HG02970 (cell line): ENCODE results near the gene STX18.
"Not testable (repeated sequence)": the region's sequence is repeated elsewhere in the genome, so short reads cannot be mapped to it uniquely, and the experiment has no call there.

Experiments
- ATAC-seq: cut with Tn5 transposase; IDR thresholded peaks from one replicate; pipeline ENCODE4 v1.9.1; 2021; ENCODE audit warnings: mild to moderate bottlenecking, moderate library complexity, moderate number of reproducible peaks; ENCODE audit not compliant: unreplicated experiment, low FRiP score

Gene STX18

DNA sequence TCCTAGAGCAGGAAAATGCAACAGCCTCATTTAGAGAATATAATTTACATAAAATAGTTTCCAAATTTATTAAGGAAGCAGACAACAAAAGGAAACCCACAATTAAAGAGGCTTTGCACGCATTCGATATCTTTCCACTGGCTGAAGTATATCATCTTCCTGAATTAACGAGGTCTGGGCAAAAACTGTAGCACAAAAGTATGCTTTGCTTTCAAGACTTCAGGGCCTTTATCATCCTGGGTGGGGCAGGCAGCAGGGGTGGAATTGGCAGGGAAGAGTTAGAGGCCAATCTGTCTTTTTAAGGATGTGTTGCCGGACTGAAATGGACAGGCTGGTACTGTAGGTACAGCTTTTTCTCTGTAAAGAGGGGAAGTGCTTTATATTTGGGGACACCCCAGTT is 17.0 kb upstream of the STX18 start:
- ATAC-seq = no peak

DNA sequence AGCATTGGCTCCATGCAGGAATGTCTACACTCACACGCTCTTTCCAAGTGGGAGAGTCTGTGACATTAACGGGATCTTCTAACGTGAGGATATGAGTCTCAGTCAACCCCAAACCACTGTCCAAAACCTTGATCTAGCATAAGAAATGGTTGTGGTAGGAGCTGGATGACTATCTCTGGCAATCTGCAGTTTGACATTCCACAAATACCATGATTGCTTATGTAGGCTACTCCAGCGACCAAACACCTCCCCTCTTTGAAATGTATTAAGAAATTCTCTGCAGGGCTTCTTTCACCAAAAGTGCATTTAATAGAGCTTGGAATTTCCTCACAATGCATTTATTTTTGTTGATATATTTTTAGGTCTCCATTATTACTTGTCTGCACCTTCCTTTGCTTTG is 14.1 kb upstream of the STX18 start:
- ATAC-seq = no peak

DNA sequence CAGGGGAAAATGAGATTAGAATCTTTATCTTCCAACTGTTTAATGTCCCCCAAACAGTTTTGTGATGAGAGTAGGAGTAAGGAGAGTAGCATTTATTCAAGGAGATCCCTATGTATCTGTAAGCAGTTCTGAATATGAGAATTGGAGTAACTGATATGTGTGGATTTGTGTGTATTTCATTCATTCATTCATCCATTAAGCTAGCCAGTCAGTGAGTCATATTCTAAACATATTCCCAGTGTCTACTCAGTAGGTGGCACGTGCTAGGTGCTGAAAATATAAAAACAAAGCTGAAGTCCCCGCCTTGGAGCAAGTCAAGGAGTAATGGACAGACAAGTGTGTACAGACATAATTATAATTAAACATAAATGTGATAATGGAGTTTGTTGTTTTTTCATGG is 12.4 kb upstream of the STX18 start:
- ATAC-seq = no peak

- not testable (repeated sequence) for ATAC-seq
These were observed 10.2 kb upstream of the STX18 start for GRCh38 chr4:4552042-4552441.

DNA sequence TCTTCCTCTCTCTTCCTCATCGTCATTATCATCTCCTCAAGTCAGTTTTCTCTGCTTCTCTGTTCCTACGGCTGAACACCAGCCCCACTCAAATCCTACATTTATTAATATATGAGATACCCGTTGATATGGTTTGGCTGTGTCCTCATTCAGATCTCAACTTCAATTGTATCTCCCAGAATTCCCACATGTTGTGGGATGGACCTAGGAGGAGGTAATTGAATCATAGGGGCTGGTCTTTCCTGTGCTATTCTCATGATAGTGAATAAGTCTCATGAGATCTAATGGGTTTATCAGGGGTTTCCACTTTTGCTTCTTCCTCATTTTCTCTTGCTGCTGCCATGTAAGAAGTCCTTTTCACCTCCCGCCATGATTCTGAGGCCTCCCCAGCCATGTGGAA is 8.3 kb upstream of the STX18 start:
- ATAC-seq = not testable (repeated sequence)

DNA sequence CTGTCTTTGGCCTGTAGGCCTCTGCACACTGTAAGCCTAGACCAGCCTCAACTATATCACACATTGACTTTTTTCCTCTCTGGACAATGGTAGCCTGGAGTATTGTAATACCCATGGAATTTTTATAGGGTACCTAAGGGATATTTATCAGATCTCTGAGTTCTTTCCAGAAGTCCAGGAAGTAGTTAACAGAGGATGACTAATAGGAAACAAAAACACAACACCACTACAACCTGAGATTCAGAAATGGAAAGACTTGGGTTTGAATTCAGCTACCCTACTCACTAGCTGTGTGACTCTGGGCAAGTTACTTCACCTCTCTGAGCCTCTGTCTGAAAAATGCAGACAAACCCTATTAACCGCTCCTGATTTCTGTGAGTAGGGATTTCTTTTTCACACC is 7.7 kb upstream of the STX18 start:
- no peak for ATAC-seq

- no peak for ATAC-seq
These were observed 1.1 kb upstream of the STX18 start for GRCh38 chr4:4542774-4543485.

DNA sequence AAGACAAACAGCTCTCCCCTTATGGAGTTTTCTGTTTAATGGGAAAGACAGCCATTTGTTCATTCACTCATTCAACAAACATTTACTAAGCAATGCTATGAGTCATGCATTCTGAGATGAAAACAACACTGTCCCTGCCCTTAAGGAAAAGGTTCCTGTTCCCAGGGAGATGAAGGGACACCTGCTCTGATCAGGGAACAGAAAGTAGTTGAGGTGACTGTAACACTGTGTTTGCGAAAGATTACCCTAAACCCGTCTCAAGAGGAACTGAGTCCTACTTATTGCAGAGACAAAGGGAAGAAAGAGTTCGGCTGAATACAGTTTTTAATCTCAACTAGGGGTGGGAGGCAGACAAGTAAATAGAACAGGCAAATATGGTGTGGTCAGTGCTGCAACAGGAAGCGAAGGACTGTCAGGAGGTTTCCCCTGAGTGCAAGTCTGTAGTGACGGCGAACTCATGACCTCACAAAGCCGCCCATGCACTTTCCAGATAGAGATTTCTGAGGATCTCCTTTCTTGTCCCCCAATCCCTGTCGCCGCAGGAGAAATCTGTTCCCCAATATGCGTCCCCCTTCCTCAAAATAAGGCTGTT is 712 bp downstream of the STX18 start:
- ATAC-seq = no peak

DNA sequence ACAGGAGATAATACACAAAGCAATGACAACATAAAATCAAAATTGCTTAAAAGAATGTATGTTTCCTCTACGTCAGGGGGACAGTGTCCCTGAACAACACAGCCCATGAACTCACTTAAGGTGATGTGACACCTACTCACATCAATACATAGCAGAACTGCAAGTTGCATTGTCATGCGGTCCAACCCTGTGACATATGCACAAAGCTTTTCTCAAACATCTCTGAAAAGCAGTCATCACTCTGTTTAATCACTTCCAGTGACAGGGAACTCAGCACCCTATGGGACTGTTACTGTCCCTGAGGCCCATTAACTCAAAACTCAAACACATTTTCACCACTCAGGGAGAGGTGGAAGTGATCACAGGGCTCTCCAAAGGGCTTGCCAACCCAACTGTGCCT is 2.4 kb downstream of the STX18 start:
- no peak for ATAC-seq

- ATAC-seq = no peak
These were observed 6.3 kb downstream of the STX18 start for GRCh38 chr4:4535590-4535989.

GRCh38 chr4:4534515-4535145 is 7.2 kb downstream of the STX18 start:
- ATAC-seq = no peak

DNA sequence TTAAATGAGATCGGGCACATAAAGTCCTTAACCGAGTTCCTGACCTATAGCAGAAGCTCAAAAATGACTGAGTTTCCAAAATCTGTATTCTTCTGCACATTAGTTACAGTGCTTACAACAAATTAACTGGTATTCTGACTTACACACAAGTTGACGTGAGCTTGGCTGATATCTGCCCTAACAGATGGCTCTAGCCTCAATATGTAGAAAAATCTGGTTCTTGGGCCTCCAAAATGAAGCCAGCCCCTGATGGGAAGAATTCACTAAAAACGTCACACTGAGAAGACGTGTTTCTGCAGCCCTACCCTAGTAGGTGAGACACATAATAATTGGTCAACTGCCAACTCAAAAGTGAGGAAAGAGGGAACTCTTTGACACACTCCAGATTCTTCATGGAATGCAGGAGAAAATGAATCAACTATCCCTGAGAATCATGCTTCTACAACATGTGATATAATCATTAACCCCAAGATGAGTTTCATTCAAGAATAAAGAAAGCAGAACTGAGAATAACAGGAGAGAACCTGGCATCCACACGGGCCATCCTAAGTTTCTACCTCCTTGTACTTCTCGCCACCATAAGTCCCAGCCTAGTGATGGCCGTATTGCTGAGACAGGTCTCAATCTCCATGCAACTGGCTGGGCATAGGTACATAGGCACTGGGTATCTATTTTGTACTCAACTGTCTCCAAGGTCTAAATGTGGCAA is 8.2 kb downstream of the STX18 start:
- no peak for ATAC-seq

DNA sequence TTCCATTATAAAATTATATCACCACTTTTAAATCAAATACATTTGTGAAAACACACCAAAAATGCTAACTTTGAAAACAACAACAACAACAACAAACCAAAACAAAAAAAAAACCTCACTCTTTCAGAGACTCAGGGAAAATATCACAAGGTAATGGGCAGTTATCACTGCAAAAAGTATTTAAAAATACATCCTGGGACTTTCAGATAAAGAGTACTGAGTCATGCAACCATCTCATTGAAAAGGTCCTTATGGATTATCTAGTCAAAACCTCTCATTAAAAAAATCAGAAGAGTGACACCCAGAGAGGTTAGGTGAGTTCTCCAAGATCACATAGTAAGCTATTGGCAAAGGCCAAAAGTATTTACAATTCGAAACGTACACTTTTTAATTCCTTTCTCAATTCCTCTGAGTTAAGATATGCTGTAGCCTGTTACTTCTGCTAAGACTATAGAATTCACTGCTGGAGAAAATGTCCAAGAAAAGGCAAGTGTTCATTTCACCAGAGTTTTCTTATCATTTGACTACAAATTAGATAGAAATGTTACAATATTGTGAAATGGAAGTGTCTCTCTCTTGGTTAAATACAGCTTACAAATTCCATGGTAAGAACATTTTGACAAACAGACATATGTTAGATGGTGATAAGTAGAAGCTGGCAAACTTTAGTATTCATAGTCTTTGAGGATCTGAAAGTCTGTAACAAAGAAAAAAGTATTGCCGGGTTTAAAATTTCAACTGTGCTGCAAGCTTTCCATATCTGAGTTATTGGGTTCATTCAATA is 9.3 kb downstream of the STX18 start:
- ATAC-seq = no peak

DNA sequence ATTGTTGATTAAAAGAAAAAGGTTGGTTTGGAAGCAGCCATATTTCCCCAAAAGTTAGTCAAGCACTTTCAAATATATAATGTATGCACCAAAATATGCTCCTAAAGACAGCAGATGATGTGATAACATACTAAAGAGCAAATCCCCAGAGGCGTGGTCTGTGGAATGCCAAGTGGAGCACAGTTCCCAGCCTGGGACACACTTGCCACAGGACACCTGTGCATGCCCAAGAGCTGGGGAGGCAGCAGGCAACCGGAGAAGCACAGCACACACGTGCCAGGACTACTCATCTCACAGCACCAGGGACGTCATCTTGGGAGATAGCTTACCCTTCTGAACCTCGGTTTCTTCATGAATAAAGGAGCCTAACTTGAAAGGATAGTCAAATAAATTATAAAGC is 12.5 kb downstream of the STX18 start:
- ATAC-seq = no peak

DNA sequence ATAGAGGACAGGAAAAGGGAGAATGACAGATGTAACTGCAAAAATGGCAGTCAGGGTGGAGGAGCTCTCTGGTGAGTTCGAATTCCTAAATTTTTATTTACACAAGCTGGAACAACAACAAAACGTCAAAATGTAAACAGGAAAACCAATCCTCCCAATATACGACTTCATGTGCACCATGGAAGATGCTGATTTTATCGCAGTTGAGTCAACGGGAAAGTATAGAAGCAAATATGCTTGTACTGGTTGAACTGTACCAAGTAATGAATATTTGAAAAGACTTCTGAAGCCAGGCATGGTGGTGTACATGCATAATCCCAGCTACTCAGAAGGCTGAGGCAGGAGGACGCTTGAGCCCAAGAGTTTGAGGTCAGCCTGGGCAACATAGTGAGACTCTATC is 15.4 kb downstream of the STX18 start:
- ATAC-seq = no peak

DNA sequence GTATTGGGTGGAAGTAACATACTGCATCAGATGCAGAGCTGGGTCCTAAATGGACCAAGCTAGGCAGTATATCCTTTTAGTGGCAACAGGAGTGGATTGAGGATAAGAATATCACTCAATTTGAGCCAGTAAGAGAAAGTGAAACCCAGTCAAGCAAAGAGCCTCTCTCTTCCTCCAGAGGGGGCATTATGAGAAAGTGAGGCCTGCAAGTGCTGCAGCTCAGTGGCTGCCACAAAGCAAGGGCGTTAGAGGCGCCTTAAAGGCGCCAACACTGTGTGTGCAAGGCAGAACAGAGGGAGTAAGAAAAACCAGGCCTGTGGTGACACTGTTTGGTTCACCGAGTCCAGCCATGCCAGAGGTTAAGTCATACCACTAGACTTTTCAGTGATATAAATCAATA is 17.5 kb downstream of the STX18 start:
- peak; percentile 79 for ATAC-seq

DNA sequence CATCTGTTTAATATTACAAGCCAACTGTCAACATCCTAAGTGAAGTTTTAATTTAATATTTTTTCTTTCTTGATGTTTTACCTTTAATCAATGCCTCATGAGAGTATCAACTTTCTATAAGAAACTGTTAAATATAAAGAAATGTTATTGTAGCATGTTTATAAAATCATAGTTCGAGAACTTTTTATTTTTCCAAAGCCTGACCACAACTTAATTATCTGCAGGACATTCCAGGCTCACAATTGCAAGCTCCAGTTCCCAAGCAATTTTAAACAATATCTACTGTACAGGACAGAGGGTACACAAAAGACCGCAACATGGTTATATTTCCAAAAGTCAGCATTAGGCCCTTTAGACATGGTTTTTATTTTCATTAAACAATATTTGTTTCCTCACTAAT is 20.1 kb downstream of the STX18 start:
- no peak for ATAC-seq

DNA sequence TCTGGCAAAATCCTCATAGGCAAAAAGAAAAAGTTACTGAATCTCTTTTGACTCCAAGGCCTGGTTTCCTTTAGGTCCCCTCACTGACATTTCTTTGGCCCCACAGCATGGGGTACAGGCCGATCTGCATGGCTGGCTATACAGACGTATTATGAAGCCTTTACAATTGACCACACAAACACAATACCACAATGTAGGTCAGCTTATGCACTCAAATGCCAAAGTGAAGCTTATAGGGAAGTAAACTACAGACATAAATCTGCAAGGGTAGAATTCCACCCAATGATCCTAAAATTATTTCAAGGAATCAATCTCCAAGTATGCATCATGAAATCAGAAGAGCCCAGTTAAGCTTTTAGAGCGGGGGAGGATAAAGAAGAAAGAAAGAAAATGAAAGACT is 20.7 kb downstream of the STX18 start:
- ATAC-seq = no peak

DNA sequence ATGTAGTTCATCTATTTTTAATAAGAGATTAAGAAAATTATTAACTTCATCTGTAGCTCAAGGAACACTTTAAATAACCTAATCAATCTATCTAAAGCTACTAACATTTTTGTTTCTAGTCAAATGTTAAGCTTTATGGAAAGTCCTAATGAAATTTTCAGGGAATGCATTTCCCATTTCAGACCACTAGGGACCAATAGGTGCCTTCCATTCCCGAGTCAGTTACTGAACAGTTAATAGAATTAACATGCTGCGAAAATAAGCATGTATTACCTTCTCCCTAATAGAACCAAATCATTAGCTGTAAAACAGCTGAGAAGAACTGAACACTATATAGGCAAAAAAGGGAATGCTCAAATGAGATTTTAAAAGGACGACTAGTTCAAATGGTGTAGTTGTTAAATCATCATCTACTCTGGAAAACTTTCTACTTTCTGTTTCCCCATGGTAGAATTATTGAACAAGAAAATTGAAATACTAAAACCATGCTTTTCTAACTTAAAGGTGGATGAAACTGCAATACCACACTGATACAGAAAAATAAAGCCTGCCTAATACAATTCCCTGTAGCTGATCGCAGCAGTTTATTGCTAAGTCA is 22.5 kb downstream of the STX18 start:
- ATAC-seq = no peak

GRCh38 chr4:4518747-4519146 is 23.1 kb downstream of the STX18 start:
- no peak for ATAC-seq
